Ovary (tissue), 9 donors: ENCODE results near the gene OBP2B. TPM values are rescaled to one million over a fixed set of nuclear protein-coding genes. Genes with fewer than 3 reads are reported as not detected.

ENCODE experiments used
- DNase-seq, 5 donors: peaks; one replicate each; pipeline ENCODE4 v3.0.0-alpha.2; 2019 to 2020
- H3K27ac ChIP-seq, 2 donors: fragments of 200-600 bp; one replicate each; pipeline versions ENCODE4 v1.5.1 to v1.8.0; 2019 to 2022
- H3K27me3 ChIP-seq: fragments of 200-600 bp; one replicate; pipeline ENCODE4 v1.8.0; 2022
- H3K36me3 ChIP-seq: fragments of 200-600 bp; sonication (generic); one replicate; pipeline ENCODE4 v1.5.1; 2019
- H3K4me1 ChIP-seq: one replicate; pipeline ENCODE4 v1.8.1; 2013; ENCODE audit warnings: mild to moderate bottlenecking, moderate library complexity; ENCODE audit not compliant: insufficient read depth
- H3K4me3 ChIP-seq: fragments of 200-600 bp; sonication (generic); one replicate; pipeline ENCODE4 v1.5.1; 2017
- H3K9me3 ChIP-seq, 2 donors: fragments of 200-600 bp in 1 of 2; sonication (generic) in 1 of 2; one replicate each; pipeline versions ENCODE4 v1.5.1 to v1.8.1; 2013 to 2019; ENCODE audit warnings: mild to moderate bottlenecking in 1 of 2, moderate library complexity in 1 of 2
- CTCF ChIP-seq, 3 donors: fragments of 450-650 bp in 2 of 3; fragments of 200-600 bp in 1 of 3; IDR thresholded peaks; one replicate each; pipeline versions ENCODE4 v1.5.1 to v1.8.0; 2016 to 2022; ENCODE audit warnings: antibody characterized with exemption in 3 of 3, mild to moderate bottlenecking in 1 of 3
- EP300 ChIP-seq: sonication (generic); formaldehyde crosslinking; IDR thresholded peaks from one replicate; pipeline ENCODE4 v1.6.1; 2017; ENCODE audit warnings: antibody characterized with exemption
- POLR2A ChIP-seq: fragments of 450-650 bp; IDR thresholded peaks from one replicate; pipeline ENCODE4 v1.6.1; 2017; ENCODE audit warnings: antibody characterized with exemption, mild to moderate bottlenecking, moderate library complexity
- WGBS, 3 donors: extraction: QIAGEN DNeasy Blood & Tissue Kit in 1 of 3; methylation state at CpG; one replicate each; pipeline versions ENCODE4 v1.1.5 to v1.1.7; 2013 to 2017; 5-methylcytosine and 5-hydroxymethylcytosine counted together
- intact Hi-C, 4 donors: fragments of 100-400 bp; cut with DNase I; formaldehyde crosslinking; loops; one replicate each; pipeline versions ENCODE4 v1.11.0 to v1.15.1; 2022 to 2023
- polyA plus RNA-seq, 2 donors: library from polyadenylated mRNA; stranded (reverse); fragments of 200-250 nt in 1 of 2; fragments of 350-450 nt in 1 of 2; fragmentation: Illumina TruSeq in 1 of 2; extraction: RNeasy Lipid Tissue Mini Kit (QIAGEN cat#74804) in 1 of 2; gene quantifications; one replicate each; pipeline ENCODE4 v1.2.3, GENCODE V29; 2013 to 2014
- total RNA-seq, 7 donors: library from RNA; depleted of rRNA in 2 of 7; stranded (reverse); fragments of >200 nt in 2 of 7; fragmentation: NEBNext Ultra II Directional in 3 of 7; extraction: Animal tissue kit (Norgen Biotek cat#: 25700) in 3 of 7; gene quantifications; one replicate each; pipeline versions ENCODE4 v1.1.0 to v1.2.4, GENCODE V29; 2016 to 2023
- donor health status: DM: no; HTN: no; CAD: no; lungs with moderate emphysema.
- donor health status: DM: no; HTN: no; CAD: no.
- donor health status: Bipolar disorder and iron deficiency.
- donor health status: DM: yes; HTN: yes; CAD: no.
- donor health status: DM: no; HTN: no; CAD: no.
- donor health status: DM: yes; HTN: yes; CAD: no.

Gene OBP2B
- total and polyA plus RNA-seq, 9 donors: 0.33 to 5.3 (median 2.7) TPM; not detected in 5

GRCh38 chr9:133187561-133188005 is 21.5 kb downstream of the OBP2B start:
- no peaks in the 10 kb centered on the region for H3K4me1 ChIP-seq
- no peak overlapping the region for H3K27ac ChIP-seq
- 77 to 86% (median 79%) methylated on average over 10 of the region's 10 CpGs for WGBS, 3 donors
- no peaks in the 10 kb centered on the region for H3K36me3 ChIP-seq
- intact Hi-C loops: loop anchor here (5.0 to 10.0 kb wide), 7 partner anchors 87 to 300 kb away; partner anchors contain the start of gene ABO (in 3 of the 4)
- TF ChIP-seq EP300 (no peak), POLR2A (no peak), CTCF (IDR thresholded peaks at IDR 0.05) (no peak)
- H3K27me3 ChIP-seq: no peaks in the 10 kb centered on the region
- no peaks in the 10 kb centered on the region for H3K9me3 ChIP-seq
- DNase-seq: peak in 1 of 5 donors; percentile 26
- no peak overlapping the region for H3K4me3 ChIP-seq

- intact Hi-C loops: loop anchor here (5.0 to 10.0 kb wide), 7 partner anchors 88 to 301 kb away; partner anchors contain the start of gene ABO (in 3 of the 4)
- Histone ChIP-seq H3K36me3 (no peaks in the 10 kb centered on the region), H3K27me3 (no peaks in the 10 kb centered on the region), H3K27ac (no peak overlapping the region), H3K4me3 (no peak overlapping the region), H3K4me1 (no peaks in the 10 kb centered on the region), H3K9me3 (no peaks in the 10 kb centered on the region)
- TF ChIP-seq EP300: no peak
- TF ChIP-seq POLR2A: no peak
- TF ChIP-seq CTCF (IDR thresholded peaks at IDR 0.05): no peak
- peak in 1 of 5 donors; percentile 31 for DNase-seq
- 83 to 90% (median 85%) methylated on average over 6 of the region's 6 CpGs for WGBS, 3 donors
These were observed 22.3 kb downstream of the OBP2B start for GRCh38 chr9:133186736-133187135.

GRCh38 chr9:133184971-133185370 is 24.1 kb downstream of the OBP2B start:
- DNase-seq: peak; percentile 47 to 75 (median 58)
- intact Hi-C loops: loop anchor here (5.0 to 10.0 kb wide), 8 partner anchors 90 to 307 kb away; partner anchors contain the start of gene ABO (in 3 of the 4)
- Histone ChIP-seq H3K36me3 (no peaks in the 10 kb centered on the region), H3K9me3 (no peaks in the 10 kb centered on the region), H3K4me1 (no peaks in the 10 kb centered on the region), H3K27ac (no peak overlapping the region), H3K4me3 (no peak overlapping the region), H3K27me3 (no peaks in the 10 kb centered on the region)
- WGBS, 3 donors: 3 to 6% (median 3%) methylated on average over 7 of the region's 8 CpGs
- peak in 2 of 3 donors; percentile 80 to 83 for TF ChIP-seq CTCF (IDR thresholded peaks at IDR 0.05)
- TF ChIP-seq EP300: no peak
- TF ChIP-seq POLR2A: no peak

GRCh38 chr9:133182151-133182550 is 26.9 kb downstream of the OBP2B start:
- no peak overlapping the region for H3K4me3 ChIP-seq
- 66 to 82% (median 75%) methylated on average over 5 of the region's 5 CpGs for WGBS, 3 donors
- no peaks in the 10 kb centered on the region for H3K4me1 ChIP-seq
- DNase-seq: peak in 1 of 5 donors; percentile 13
- no peak for TF ChIP-seq POLR2A
- no peak for TF ChIP-seq EP300
- TF ChIP-seq CTCF (IDR thresholded peaks at IDR 0.05): no peak
- H3K36me3 ChIP-seq: no peaks in the 10 kb centered on the region
- H3K27me3 ChIP-seq: no peaks in the 10 kb centered on the region
- no peaks in the 10 kb centered on the region for H3K9me3 ChIP-seq
- intact Hi-C loops: loop anchor here (5.0 to 10.0 kb wide), 6 partner anchors 93 to 310 kb away; partner anchors contain the start of gene ABO (in 1 of the 4)
- no peak overlapping the region for H3K27ac ChIP-seq
